Psoas muscle (tissue), 8 donors: Measurements from ENCODE around the gene SLC24A3. TPM values are rescaled to one million over a fixed set of nuclear protein-coding genes. Genes with fewer than 3 reads are reported as not detected.

ENCODE experiments used
- ATAC-seq, 4 donors: fragments of 200-7000 bp; cut with Tn5 transposase; one replicate each; pipeline ENCODE4 v1.9.1; 2020; ENCODE audit warnings: moderate library complexity in 3 of 4, mild to moderate bottlenecking in 2 of 4
- DNase-seq, 2 donors: peaks; one replicate each; pipeline ENCODE4 v3.0.0-alpha.2; 2020
- H3K27ac ChIP-seq: fragments of 200-600 bp; one replicate; pipeline ENCODE4 v1.8.0; 2022
- H3K27me3 ChIP-seq, 3 donors: fragments of 200-600 bp in 1 of 3; one replicate each; pipeline versions ENCODE4 v1.6.1 to v1.8.0; 2013 to 2022; ENCODE audit warnings: low read length in 2 of 3, mild to moderate bottlenecking in 2 of 3, moderate library complexity in 1 of 3; ENCODE audit not compliant: insufficient read depth in 3 of 3
- H3K36me3 ChIP-seq, 2 donors: fragments of 200-600 bp in 1 of 2; one replicate each; pipeline versions ENCODE4 v1.6.1 to v1.8.0; 2013 to 2022; ENCODE audit warnings: low read depth in 1 of 2, mild to moderate bottlenecking in 1 of 2, moderate library complexity in 1 of 2; ENCODE audit not compliant: insufficient read depth in 1 of 2
- H3K4me1 ChIP-seq: fragments of 200-600 bp; one replicate; pipeline ENCODE4 v1.8.0; 2022
- H3K4me3 ChIP-seq: fragments of 200-600 bp; one replicate; pipeline ENCODE4 v1.8.0; 2022; ENCODE audit warnings: mild to moderate bottlenecking
- H3K9me3 ChIP-seq: fragments of 200-600 bp; one replicate; pipeline ENCODE4 v1.8.0; 2022
- WGBS, 3 donors: extraction: QIAGEN DNeasy Blood & Tissue Kit; methylation state at CpG; one replicate each; pipeline versions ENCODE4 v1.1.6 to v1.1.7; 2013; 5-methylcytosine and 5-hydroxymethylcytosine counted together
- intact Hi-C, 2 donors: fragments of 100-400 bp; cut with DNase I; formaldehyde crosslinking; loops; one replicate each; pipeline versions ENCODE4 v1.11.0 to v1.14.2; 2022
- polyA plus RNA-seq, 3 donors: library from polyadenylated mRNA; stranded (reverse); fragments of 200-250 nt; gene quantifications; one replicate each; pipeline ENCODE4 v1.2.3, GENCODE V29; 2013
- total RNA-seq, 4 donors: library from RNA; stranded (reverse); fragmentation: NEBNext Ultra II Directional in 2 of 4; extraction: Animal tissue kit (Norgen Biotek cat#: 25700) in 2 of 4; gene quantifications; one replicate each; pipeline versions ENCODE4 v1.2.1 to v1.2.4, GENCODE V29; 2021 to 2023
- TF ChIP-seq, protein P1 (sequence below): fragments of 200-600 bp; IDR thresholded peaks from one replicate; pipeline ENCODE4 v1.8.0; 2022; ENCODE audit warnings: antibody characterized with exemption
- donor health status: healthy with polysubstance abuse.
- donor health status: DM: no; HTN: no; CAD: no; lungs with moderate emphysema.
- donor health status: Bipolar disorder and iron deficiency.
- donor health status: healthy.
- donor health status: DM: yes; HTN: yes; CAD: no.
- donor health status: DM: no; HTN: no; CAD: no.
- donor health status: DM: no; HTN: no; CAD: no.
- donor health status: DM: yes; HTN: yes; CAD: no.

The SLC24A3 gene
- total and polyA plus RNA-seq, 7 donors = 3.0 to 24.4 (median 8.2) TPM

DNA sequence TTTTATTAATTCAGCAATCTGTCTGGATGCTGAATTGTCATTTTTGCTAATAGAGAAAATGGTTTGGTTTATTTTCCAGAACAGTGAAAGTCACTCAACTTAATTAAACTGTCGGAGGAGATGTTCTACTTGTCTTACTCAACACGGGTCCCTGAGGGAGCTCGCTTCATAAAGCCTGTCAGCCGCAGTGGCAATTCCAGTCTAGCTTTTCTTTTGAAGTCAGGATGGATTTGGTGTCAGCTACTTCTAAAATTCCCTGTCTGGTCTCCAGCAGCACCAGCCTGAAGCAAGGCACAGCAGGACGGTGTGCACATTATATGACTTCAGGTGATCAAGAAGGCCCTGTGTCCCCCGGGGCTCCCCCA lies 261.5 kb downstream of the SLC24A3 start:
- H3K9me3 ChIP-seq = no peaks in the 10 kb centered on the region
- H3K4me1 ChIP-seq = no peaks in the 10 kb centered on the region
- no peak overlapping the region for H3K27ac ChIP-seq
- WGBS, 3 donors = 38 to 87% (median 48%) methylated on average over 6 of the region's 6 CpGs
- ATAC-seq = peak in 1 of 4 donors; percentile 28
- TF ChIP-seq, protein P1, sequence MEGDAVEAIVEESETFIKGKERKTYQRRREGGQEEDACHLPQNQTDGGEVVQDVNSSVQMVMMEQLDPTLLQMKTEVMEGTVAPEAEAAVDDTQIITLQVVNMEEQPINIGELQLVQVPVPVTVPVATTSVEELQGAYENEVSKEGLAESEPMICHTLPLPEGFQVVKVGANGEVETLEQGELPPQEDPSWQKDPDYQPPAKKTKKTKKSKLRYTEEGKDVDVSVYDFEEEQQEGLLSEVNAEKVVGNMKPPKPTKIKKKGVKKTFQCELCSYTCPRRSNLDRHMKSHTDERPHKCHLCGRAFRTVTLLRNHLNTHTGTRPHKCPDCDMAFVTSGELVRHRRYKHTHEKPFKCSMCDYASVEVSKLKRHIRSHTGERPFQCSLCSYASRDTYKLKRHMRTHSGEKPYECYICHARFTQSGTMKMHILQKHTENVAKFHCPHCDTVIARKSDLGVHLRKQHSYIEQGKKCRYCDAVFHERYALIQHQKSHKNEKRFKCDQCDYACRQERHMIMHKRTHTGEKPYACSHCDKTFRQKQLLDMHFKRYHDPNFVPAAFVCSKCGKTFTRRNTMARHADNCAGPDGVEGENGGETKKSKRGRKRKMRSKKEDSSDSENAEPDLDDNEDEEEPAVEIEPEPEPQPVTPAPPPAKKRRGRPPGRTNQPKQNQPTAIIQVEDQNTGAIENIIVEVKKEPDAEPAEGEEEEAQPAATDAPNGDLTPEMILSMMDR = no peak
- no peaks in the 10 kb centered on the region for H3K27me3 ChIP-seq
- no peaks in the 10 kb centered on the region for H3K36me3 ChIP-seq
- intact Hi-C loops = loop anchor here in 1 of 2 donors (10.0 kb wide), 1 partner anchor 191 kb away; no protein-coding TSS in a partner anchor
- DNase-seq = no peak
- no peak overlapping the region for H3K4me3 ChIP-seq

DNA sequence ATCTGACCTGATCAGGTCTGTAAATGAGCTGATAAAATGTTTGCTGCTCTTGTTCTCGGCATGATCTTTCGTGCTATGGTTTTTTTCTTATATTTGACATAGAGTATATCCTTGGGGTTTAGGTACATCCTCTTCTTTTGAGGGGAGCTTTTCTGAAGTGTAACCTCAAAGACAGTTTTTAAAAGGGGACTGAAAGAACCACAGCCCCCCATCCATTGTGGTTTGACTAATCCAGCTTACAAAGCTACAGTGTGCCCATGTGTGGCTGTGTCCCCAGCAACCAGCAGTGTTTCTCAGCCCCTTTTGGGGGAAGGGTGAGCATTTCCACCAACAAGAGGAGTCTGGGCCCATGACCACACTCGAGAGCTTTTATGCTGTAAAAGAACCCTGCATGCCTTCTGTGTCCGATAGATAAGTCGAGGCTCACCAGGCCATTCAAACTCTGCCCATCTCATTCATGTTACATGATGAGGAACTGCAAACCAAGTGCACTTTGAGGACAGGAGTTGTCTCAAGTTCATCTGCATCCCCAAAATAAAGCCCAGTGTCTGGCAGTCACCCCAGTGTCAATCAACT lies 266.0 kb downstream of the SLC24A3 start:
- H3K4me1 ChIP-seq = peaks cover 12% of the 10 kb centered on the region

DNA sequence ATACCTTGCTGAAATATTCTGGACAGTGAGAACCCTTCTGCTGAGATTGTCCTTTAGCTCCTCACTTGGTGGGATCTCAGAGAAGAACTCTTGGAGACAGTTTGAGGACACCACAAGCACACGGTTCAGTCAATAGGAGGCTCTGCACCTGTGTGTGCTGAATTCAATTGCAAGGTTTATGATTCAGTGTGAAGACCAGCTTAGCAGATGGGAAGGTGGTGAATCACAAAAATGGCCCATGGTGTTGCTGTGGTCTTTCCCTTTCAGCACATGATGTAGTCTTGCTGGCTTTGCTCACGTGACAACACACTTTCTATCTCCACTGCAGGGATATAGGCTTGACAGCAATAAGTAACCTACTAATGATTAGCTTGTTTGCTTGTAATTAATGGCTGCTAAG lies 270.3 kb downstream of the SLC24A3 start:
- ATAC-seq = peak; percentile 37 to 71 (median 64)
- intact Hi-C loops = no loop called here
- H3K4me3 ChIP-seq = no peak overlapping the region
- peaks cover 12% of the 10 kb centered on the region for H3K4me1 ChIP-seq
- no peak for DNase-seq
- no peaks in the 10 kb centered on the region for H3K9me3 ChIP-seq
- H3K36me3 ChIP-seq = no peaks in the 10 kb centered on the region
- peak overlapping the region; percentile 63 for H3K27ac ChIP-seq
- no peaks in the 10 kb centered on the region for H3K27me3 ChIP-seq
- WGBS, 3 donors = 41 to 62% (median 44%) methylated on average over 2 of the region's 2 CpGs
- TF ChIP-seq, protein P1 = no peak

More for the DNA sequence above, 266.0 kb downstream of the SLC24A3 start:
- no peaks in the 10 kb centered on the region for H3K9me3 ChIP-seq
- no peaks in the 10 kb centered on the region for H3K27me3 ChIP-seq
- no peak for ATAC-seq
- no peaks in the 10 kb centered on the region for H3K36me3 ChIP-seq
- H3K27ac ChIP-seq = no peak overlapping the region
- 86 to 96% (median 91%) methylated on average over 5 of the region's 5 CpGs for WGBS, 3 donors
- DNase-seq = no peak
- no peak overlapping the region for H3K4me3 ChIP-seq
- TF ChIP-seq, protein P1 = no peak
- intact Hi-C loops = loop anchor here in 1 of 2 donors (10.0 kb wide), 1 partner anchor 186 kb away; no protein-coding TSS in a partner anchor

DNA sequence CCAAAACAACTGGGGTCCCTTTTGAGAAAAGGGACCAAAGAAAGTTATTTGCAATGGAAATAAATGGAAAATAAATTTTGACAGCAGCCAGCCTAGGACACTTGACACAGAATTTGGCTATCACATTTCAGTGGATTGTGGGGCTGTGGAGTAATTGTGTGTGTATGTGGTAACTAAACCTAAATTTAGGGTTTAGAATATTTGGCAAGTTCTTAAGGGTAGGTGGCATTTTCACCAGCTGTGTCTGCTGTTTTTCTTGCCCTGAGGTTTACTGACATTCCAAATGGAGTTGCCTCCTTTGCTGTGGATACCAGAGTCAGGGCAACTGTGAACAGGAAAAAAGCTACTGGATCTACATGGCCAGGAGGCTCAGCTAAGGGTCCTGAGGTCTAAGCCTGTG lies 270.9 kb downstream of the SLC24A3 start:
- no peaks in the 10 kb centered on the region for H3K9me3 ChIP-seq
- peak in 3 of 4 donors; percentile 80 to 84 (median 83) for ATAC-seq
- no peaks in the 10 kb centered on the region for H3K36me3 ChIP-seq
- H3K4me3 ChIP-seq = no peak overlapping the region
- H3K27ac ChIP-seq = peak overlapping the region; percentile 63
- no peaks in the 10 kb centered on the region for H3K27me3 ChIP-seq
- DNase-seq = no peak
- TF ChIP-seq, protein P1 = no peak
- H3K4me1 ChIP-seq = peaks cover 12% of the 10 kb centered on the region
- intact Hi-C loops = no loop called here

DNA sequence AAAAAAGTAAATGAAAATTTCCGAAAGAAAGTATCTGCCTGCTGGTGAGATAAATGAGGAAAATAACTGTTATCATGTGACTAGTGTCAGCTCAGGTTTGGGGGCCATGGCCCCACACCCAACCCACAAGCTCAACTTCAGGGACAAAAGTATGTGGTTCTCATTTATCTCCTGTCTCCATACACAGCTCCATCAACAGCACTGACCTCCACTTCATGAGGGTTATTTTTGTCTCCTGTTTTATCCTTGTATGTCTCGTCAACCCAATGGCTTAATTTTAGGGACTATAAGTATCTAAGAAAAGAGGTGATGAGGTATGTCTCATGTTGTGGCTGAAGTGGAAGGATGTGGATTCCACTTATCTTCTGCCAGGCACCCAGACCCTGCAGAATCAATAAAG lies 274.0 kb downstream of the SLC24A3 start:
- Histone ChIP-seq H3K9me3 (no peaks in the 10 kb centered on the region), H3K36me3 (no peaks in the 10 kb centered on the region), H3K27ac (no peak overlapping the region), H3K27me3 (no peaks in the 10 kb centered on the region), H3K4me3 (no peak overlapping the region), H3K4me1 (peaks cover 18% of the 10 kb centered on the region)
- 81 to 93% (median 83%) methylated on average over 2 of the region's 2 CpGs for WGBS, 3 donors
- intact Hi-C loops = loop anchor here in 1 of 2 donors (5.0 kb wide), 1 partner anchor 274 kb away; the partner anchor contains the start of gene SLC24A3
- DNase-seq (no peak), ATAC-seq (no peak)
- TF ChIP-seq, protein P1 = no peak
